Activated T-helper 17 cell treated with anti-CD3 and anti-CD28 coated beads, Interleukin-2, amount 50 U/mL, for 72 hours (primary cell): ENCODE results near the gene LSM4. TPM values are rescaled to one million over a fixed set of nuclear protein-coding genes. Genes with fewer than 3 reads are reported as not detected.
A peak's percentile ranks its signal among the peaks of the same experiment; 100 is the strongest.
"Not testable (repeated sequence)": the region's sequence is repeated elsewhere in the genome, so short reads cannot be mapped to it uniquely, and the experiment has no call there.

Experiments used
- ATAC-seq: fragments of 150-1000 bp; cut with Tn5 transposase; replicated peaks from 2 replicates; pipeline ENCODE4 v1.10.0; 2021; ENCODE audit warnings: mild to moderate bottlenecking, moderate library complexity
- H3K27ac Mint-ChIP-seq: one replicate; pipeline ENCODE4 v1.8.0; 2022; ENCODE audit warnings: mixed read lengths
- H3K27me3 Mint-ChIP-seq: one replicate; pipeline ENCODE4 v1.8.0; 2022; ENCODE audit warnings: mixed read lengths
- H3K36me3 Mint-ChIP-seq: one replicate; pipeline ENCODE4 v1.8.0; 2022; ENCODE audit warnings: low read depth, mild to moderate bottlenecking, mixed read lengths
- H3K4me1 Mint-ChIP-seq: one replicate; pipeline ENCODE4 v1.8.0; 2022; ENCODE audit warnings: mixed read lengths
- H3K4me3 Mint-ChIP-seq: one replicate; pipeline ENCODE4 v1.8.0; 2022; ENCODE audit warnings: mild to moderate bottlenecking, mixed read lengths
- H3K9me3 Mint-ChIP-seq: one replicate; pipeline ENCODE4 v1.8.0; 2022; ENCODE audit warnings: mixed read lengths
- total RNA-seq, 2 donors: library from RNA; stranded (reverse); gene quantifications; one replicate each; pipeline ENCODE4 v1.2.3, GENCODE V29; 2022

LSM4 gene
- total RNA-seq, 2 donors from 2014 or later = 176 to 252 TPM

GRCh38 chr19:18330868-18331267, 8.0 kb upstream of the LSM4 start:
- Mint-ChIP-seq H3K4me1 (peaks cover 8% of the 10 kb centered on the region), H3K27ac (no peak overlapping the region), H3K36me3 (no peaks in the 10 kb centered on the region), H3K27me3 (no peaks in the 10 kb centered on the region), H3K9me3 (no peaks in the 10 kb centered on the region), H3K4me3 (no peak overlapping the region)
- no peak for ATAC-seq

GRCh38 chr19:18329035-18329376, 6.1 kb upstream of the LSM4 start:
- Mint-ChIP-seq H3K4me1 (peaks cover 8% of the 10 kb centered on the region), H3K9me3 (no peaks in the 10 kb centered on the region), H3K27me3 (no peaks in the 10 kb centered on the region), H3K27ac (no peak overlapping the region), H3K4me3 (peak overlapping the region; percentile 74), H3K36me3 (no peaks in the 10 kb centered on the region)
- no peak for ATAC-seq

GRCh38 chr19:18328340-18329034, 5.6 kb upstream of the LSM4 start:
- no peaks in the 10 kb centered on the region for H3K27me3 Mint-ChIP-seq
- H3K36me3 Mint-ChIP-seq = no peaks in the 10 kb centered on the region
- H3K4me3 Mint-ChIP-seq = peak overlapping the region; percentile 74
- H3K4me1 Mint-ChIP-seq = peaks cover 10% of the 10 kb centered on the region
- peak overlapping the region; percentile 83 for H3K27ac Mint-ChIP-seq
- H3K9me3 Mint-ChIP-seq = no peaks in the 10 kb centered on the region
- peak; percentile 100 for ATAC-seq

GRCh38 chr19:18326772-18327171, 3.9 kb upstream of the LSM4 start:
- Mint-ChIP-seq H3K4me3 (no peak overlapping the region), H3K36me3 (peaks cover 8% of the 10 kb centered on the region), H3K4me1 (peaks cover 19% of the 10 kb centered on the region), H3K9me3 (no peaks in the 10 kb centered on the region), H3K27me3 (no peaks in the 10 kb centered on the region), H3K27ac (no peak overlapping the region)
- ATAC-seq = no peak

- H3K27me3 Mint-ChIP-seq, H3K27ac Mint-ChIP-seq, H3K9me3 Mint-ChIP-seq, ATAC-seq: not testable (repeated sequence)
- peaks cover 29% of the 10 kb centered on the region for H3K36me3 Mint-ChIP-seq
- H3K4me1 Mint-ChIP-seq = peaks cover 30% of the 10 kb centered on the region
- peak overlapping the region; percentile 92 for H3K4me3 Mint-ChIP-seq
Measured at GRCh38 chr19:18324373-18324731, 1.5 kb upstream of the LSM4 start.

GRCh38 chr19:18322318-18322758, 538 bp downstream of the LSM4 start:
- peaks cover 40% of the 10 kb centered on the region for H3K36me3 Mint-ChIP-seq
- H3K9me3 Mint-ChIP-seq = no peaks in the 10 kb centered on the region
- peak overlapping the region; percentile 92 for H3K4me3 Mint-ChIP-seq
- H3K4me1 Mint-ChIP-seq = peaks cover 30% of the 10 kb centered on the region
- peak; percentile 24 for ATAC-seq
- H3K27ac Mint-ChIP-seq = peak overlapping the region; percentile 94
- H3K27me3 Mint-ChIP-seq = no peaks in the 10 kb centered on the region

- ATAC-seq = no peak
- Mint-ChIP-seq H3K4me1 (peaks cover 30% of the 10 kb centered on the region), H3K27ac (peak overlapping the region; percentile 94), H3K27me3 (no peaks in the 10 kb centered on the region), H3K9me3 (no peaks in the 10 kb centered on the region), H3K36me3 (peaks cover 41% of the 10 kb centered on the region), H3K4me3 (peak overlapping the region; percentile 92)
Measured at GRCh38 chr19:18321734-18322102, 1.2 kb downstream of the LSM4 start.

GRCh38 chr19:18320865-18321733, 1.8 kb downstream of the LSM4 start:
- no peaks in the 10 kb centered on the region for H3K27me3 Mint-ChIP-seq
- peak overlapping the region; percentile 94 for H3K27ac Mint-ChIP-seq
- peaks cover 45% of the 10 kb centered on the region for H3K36me3 Mint-ChIP-seq
- ATAC-seq = no peak
- H3K4me3 Mint-ChIP-seq = peak overlapping the region; percentile 92
- H3K4me1 Mint-ChIP-seq = peaks cover 30% of the 10 kb centered on the region
- no peaks in the 10 kb centered on the region for H3K9me3 Mint-ChIP-seq

GRCh38 chr19:18319591-18320135, 3.2 kb downstream of the LSM4 start:
- Mint-ChIP-seq H3K27ac (peak overlapping the region; percentile 61), H3K4me1 (peaks cover 30% of the 10 kb centered on the region), H3K4me3 (peak overlapping the region; percentile 92), H3K27me3 (no peaks in the 10 kb centered on the region), H3K9me3 (no peaks in the 10 kb centered on the region), H3K36me3 (peaks cover 60% of the 10 kb centered on the region)
- ATAC-seq = no peak

GRCh38 chr19:18317961-18318800, 4.7 kb downstream of the LSM4 start:
- no peaks in the 10 kb centered on the region for H3K9me3 Mint-ChIP-seq
- ATAC-seq = peak; percentile 47
- peak overlapping the region; percentile 92 for H3K4me3 Mint-ChIP-seq
- peaks cover 75% of the 10 kb centered on the region for H3K36me3 Mint-ChIP-seq
- peaks cover 26% of the 10 kb centered on the region for H3K4me1 Mint-ChIP-seq
- no peaks in the 10 kb centered on the region for H3K27me3 Mint-ChIP-seq
- peak overlapping the region; percentile 92 for H3K27ac Mint-ChIP-seq

- H3K36me3 Mint-ChIP-seq = peaks cover 65% of the 10 kb centered on the region
- H3K27ac Mint-ChIP-seq = no peak overlapping the region
- no peaks in the 10 kb centered on the region for H3K4me1 Mint-ChIP-seq
- no peak overlapping the region for H3K4me3 Mint-ChIP-seq
- no peaks in the 10 kb centered on the region for H3K9me3 Mint-ChIP-seq
- no peaks in the 10 kb centered on the region for H3K27me3 Mint-ChIP-seq
- ATAC-seq = no peak
Measured at GRCh38 chr19:18313398-18313797, 9.5 kb downstream of the LSM4 start.

GRCh38 chr19:18312092-18312534, 10.8 kb downstream of the LSM4 start:
- H3K36me3 Mint-ChIP-seq = peaks cover 66% of the 10 kb centered on the region
- no peak overlapping the region for H3K27ac Mint-ChIP-seq
- no peaks in the 10 kb centered on the region for H3K9me3 Mint-ChIP-seq

GRCh38 chr19:18311502-18312091, 11.3 kb downstream of the LSM4 start:
- H3K9me3 Mint-ChIP-seq = no peaks in the 10 kb centered on the region
- no peaks in the 10 kb centered on the region for H3K27me3 Mint-ChIP-seq
- H3K27ac Mint-ChIP-seq = no peak overlapping the region
- peaks cover 8% of the 10 kb centered on the region for H3K4me1 Mint-ChIP-seq
- no peak overlapping the region for H3K4me3 Mint-ChIP-seq
- peaks cover 72% of the 10 kb centered on the region for H3K36me3 Mint-ChIP-seq
- ATAC-seq = no peak

More at GRCh38 chr19:18312092-18312534, 10.8 kb downstream of the LSM4 start:
- Mint-ChIP-seq H3K27me3 (no peaks in the 10 kb centered on the region), H3K4me1 (peaks cover 3% of the 10 kb centered on the region), H3K4me3 (no peak overlapping the region)
- no peak for ATAC-seq

GRCh38 chr19:18310966-18311365, 11.9 kb downstream of the LSM4 start:
- H3K9me3 Mint-ChIP-seq = no peaks in the 10 kb centered on the region
- ATAC-seq = no peak
- H3K4me3 Mint-ChIP-seq = no peak overlapping the region
- peaks cover 72% of the 10 kb centered on the region for H3K36me3 Mint-ChIP-seq
- no peaks in the 10 kb centered on the region for H3K27me3 Mint-ChIP-seq
- H3K4me1 Mint-ChIP-seq = peaks cover 10% of the 10 kb centered on the region
- no peak overlapping the region for H3K27ac Mint-ChIP-seq
